ENCODE results near the gene UBE2E2. TPM values are rescaled to one million over a fixed set of nuclear protein-coding genes. Genes with fewer than 3 reads are reported as not detected.

The UBE2E2 gene
- total RNA-seq, 1 experiment from 2014 or later = 38.6 TPM

DNA sequence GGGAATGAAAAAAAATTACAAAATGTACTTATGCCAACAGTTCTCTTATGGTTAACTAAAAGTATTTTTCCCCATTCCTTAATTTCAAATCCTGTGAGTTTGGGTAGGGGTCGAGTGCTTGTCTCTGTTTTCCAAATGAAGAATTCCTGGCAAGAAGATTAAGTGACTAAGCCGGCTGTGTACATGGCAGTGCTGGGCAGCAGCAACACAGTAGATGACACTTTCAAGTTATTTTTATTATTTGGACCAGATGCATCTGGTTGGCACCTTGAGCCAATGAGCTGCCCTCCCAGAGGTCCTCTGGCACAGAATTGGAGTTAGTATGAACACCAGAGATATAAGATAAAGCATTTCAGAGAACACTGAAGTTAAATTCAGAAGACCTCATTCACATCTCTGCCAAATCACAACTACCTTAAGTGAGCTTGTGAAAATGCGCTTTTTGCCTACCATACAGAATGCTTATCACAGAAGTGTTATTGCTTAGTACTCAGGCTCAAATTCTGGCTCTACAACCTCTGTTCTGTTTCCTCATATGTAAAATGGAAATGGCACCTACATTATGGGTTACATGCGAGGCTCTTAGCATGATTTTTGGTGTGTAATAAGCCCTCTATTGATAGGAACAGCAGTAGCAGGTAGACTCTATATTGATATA is 256.9 kb downstream of the UBE2E2 start:
- Histone ChIP-seq H3K27me3 (ENCODE audit: insufficient read depth, low read length) (no peaks in the 10 kb centered on the region), H4K5ac (ENCODE audit: insufficient read length, low read depth, low read length) (no peak overlapping the region), H2BK120ac (ENCODE audit: low read depth, low read length, poor library complexity, severe bottlenecking) (no peak overlapping the region), H3K23ac (ENCODE audit: insufficient read length, low read depth, low read length) (no peak overlapping the region), H3K4me1 (ENCODE audit: insufficient read depth, low read length) (no peaks in the 10 kb centered on the region; the same call in 1 of the 2 replicates), H3K9me3 (ENCODE audit: control insufficient read depth, low read depth, low read length) (no peaks in the 10 kb centered on the region), H3K27ac (ENCODE audit: insufficient read length, low read depth, low read length) (no peak overlapping the region), H4K91ac (ENCODE audit: insufficient read length, low read depth, low read length) (no peak overlapping the region), H3K79me2 (ENCODE audit: insufficient read depth, low read length) (no peaks in the 10 kb centered on the region), H4K20me1 (ENCODE audit: control insufficient read depth, insufficient read depth, insufficient read length) (no peaks in the 10 kb centered on the region), H3K18ac (ENCODE audit: insufficient read length, low read depth, low read length) (no peak overlapping the region), H3K4me2 (ENCODE audit: insufficient read depth, insufficient read length, low read length) (no peak overlapping the region), H2BK12ac (ENCODE audit: insufficient read length, low read depth, low read length) (no peak overlapping the region), H3K23me2 (ENCODE audit: insufficient read length, low read depth, low read length, poor library complexity, severe bottlenecking) (no peaks in the 10 kb centered on the region), H3K56ac (ENCODE audit: insufficient read length, low read depth, low read length) (no peak overlapping the region), H2BK15ac (ENCODE audit: low read depth, low read length) (no peak overlapping the region), H4K8ac (replicated peaks; ENCODE audit: insufficient read length, low read depth, low read length) (no peak overlapping the region), H3K9ac (ENCODE audit: extremely low read depth, insufficient read length, low read length) (no peak overlapping the region), H3K4ac (ENCODE audit: low read depth, low read length) (no peak overlapping the region), H2BK20ac (ENCODE audit: low read depth, low read length, poor library complexity, severe bottlenecking) (no peak overlapping the region), H2BK5ac (ENCODE audit: insufficient read length, low read length) (no peak overlapping the region), H3K14ac (ENCODE audit: insufficient read depth, low read length) (no peak overlapping the region), H2AK5ac (ENCODE audit: insufficient read length, low read length) (no peak overlapping the region), H2AFZ (ENCODE audit: low read length) (no peak overlapping the region), H3T11ph (ENCODE audit: low read length) (no peak overlapping the region), H3K79me1 (ENCODE audit: insufficient read depth, low read depth, low read length, poor library complexity, severe bottlenecking) (no peaks in the 10 kb centered on the region)
- H3K4me1 Mint-ChIP-seq = peaks cover 22 to 29% of the 10 kb centered on the region in 2 experiments
- H3K9me3 Mint-ChIP-seq = peaks cover 2 to 8% of the 10 kb centered on the region in 2 experiments; a peak in 4 of 5 replicates
- H3K4me3 Mint-ChIP-seq = no peak overlapping the region
- no CpG with 5 or more reads among the region's 4 CpGs for WGBS (ENCODE audit: extremely low coverage, insufficient read length, low lambda C conversion rate)
- no peak overlapping the region; a peak in 2 of 7 replicates for H3K27ac Mint-ChIP-seq
- no peak for DNase-seq
- H3K36me3 Mint-ChIP-seq (ENCODE audit: insufficient read depth in 1 of 3, low read depth in 3 of 3) = peaks cover 1 to 24% (median 11%) of the 10 kb centered on the region in 3 experiments; a peak in 6 of 7 replicates
- TF ChIP-seq, protein P1, sequence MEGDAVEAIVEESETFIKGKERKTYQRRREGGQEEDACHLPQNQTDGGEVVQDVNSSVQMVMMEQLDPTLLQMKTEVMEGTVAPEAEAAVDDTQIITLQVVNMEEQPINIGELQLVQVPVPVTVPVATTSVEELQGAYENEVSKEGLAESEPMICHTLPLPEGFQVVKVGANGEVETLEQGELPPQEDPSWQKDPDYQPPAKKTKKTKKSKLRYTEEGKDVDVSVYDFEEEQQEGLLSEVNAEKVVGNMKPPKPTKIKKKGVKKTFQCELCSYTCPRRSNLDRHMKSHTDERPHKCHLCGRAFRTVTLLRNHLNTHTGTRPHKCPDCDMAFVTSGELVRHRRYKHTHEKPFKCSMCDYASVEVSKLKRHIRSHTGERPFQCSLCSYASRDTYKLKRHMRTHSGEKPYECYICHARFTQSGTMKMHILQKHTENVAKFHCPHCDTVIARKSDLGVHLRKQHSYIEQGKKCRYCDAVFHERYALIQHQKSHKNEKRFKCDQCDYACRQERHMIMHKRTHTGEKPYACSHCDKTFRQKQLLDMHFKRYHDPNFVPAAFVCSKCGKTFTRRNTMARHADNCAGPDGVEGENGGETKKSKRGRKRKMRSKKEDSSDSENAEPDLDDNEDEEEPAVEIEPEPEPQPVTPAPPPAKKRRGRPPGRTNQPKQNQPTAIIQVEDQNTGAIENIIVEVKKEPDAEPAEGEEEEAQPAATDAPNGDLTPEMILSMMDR (conservative IDR thresholded peaks at IDR 0.05) = no peak
- H3K27me3 Mint-ChIP-seq (ENCODE audit: low read depth) = no peaks in the 10 kb centered on the region

Data from H9 (cell line).